Stimulated activated naive CD8-positive, alpha-beta T cell treated with anti-CD3 and anti-CD28 coated beads, Interleukin-15, amount 100 ng/mL, for 72 hours (primary cell): Measurements from ENCODE around the gene CSRP2.

Experiments
- ATAC-seq: fragments of 150-1000 bp; cut with Tn5 transposase; 2 replicates; pipeline ENCODE4 v1.10.0; 2021; ENCODE audit warnings: mild to moderate bottlenecking, moderate library complexity
- DNase-seq, 2 donors: peaks; one replicate each; pipeline ENCODE4 v3.0.0; 2021 to 2022
- H3K27ac Mint-ChIP-seq, 2 donors: one replicate each; pipeline ENCODE4 v1.8.0; 2022; ENCODE audit warnings: mild to moderate bottlenecking in 2 of 2, mixed read lengths in 2 of 2, moderate library complexity in 2 of 2
- H3K27me3 Mint-ChIP-seq: one replicate; pipeline ENCODE4 v1.8.0; 2022; ENCODE audit warnings: mixed read lengths
- H3K4me1 Mint-ChIP-seq: one replicate; pipeline ENCODE4 v1.8.0; 2022; ENCODE audit warnings: mild to moderate bottlenecking, mixed read lengths
- H3K4me3 Mint-ChIP-seq, 2 donors: one replicate each; pipeline ENCODE4 v1.8.0; 2022; ENCODE audit warnings: mild to moderate bottlenecking in 2 of 2, mixed read lengths in 2 of 2, moderate library complexity in 1 of 2
- H3K9me3 Mint-ChIP-seq, 2 donors: one replicate each; pipeline ENCODE4 v1.8.0; 2022; ENCODE audit warnings: mixed read lengths in 2 of 2

CSRP2 gene

GRCh38 chr12:76878899-76879709 is at the start of gene CSRP2:
TSS of gene CSRP2 (minus strand) at chr12:76879019. CDS start at chr12:76866260, 12,759 bp downstream.
- Mint-ChIP-seq H3K4me1 (peaks cover 17% of the 10 kb centered on the region), H3K27ac (peak within 1 kb of the TSS; percentile 87), H3K4me3 (peak within 1 kb of the TSS; percentile 88 to 99), H3K27me3 (peaks cover 75% of the 10 kb centered on the region), H3K9me3 (no peaks in the 10 kb centered on the region)
- ATAC-seq (peak; percentile 82), DNase-seq (peak in 1 of 2 donors; percentile 63)

- Mint-ChIP-seq H3K27ac (no peak overlapping the region), H3K4me1 (no peaks in the 10 kb centered on the region), H3K4me3 (no peak overlapping the region), H3K9me3 (no peaks in the 10 kb centered on the region), H3K27me3 (peaks cover 14% of the 10 kb centered on the region)
- ATAC-seq (no peak), DNase-seq (peak; percentile 8 to 29)
These were observed 48.5 kb upstream of the CSRP2 start for GRCh38 chr12:76927170-76927784.

- H3K27me3 Mint-ChIP-seq, result peaks cover 14% of the 10 kb centered on the region
- H3K27ac Mint-ChIP-seq, result no peak overlapping the region
- DNase-seq, result no peak
- no peaks in the 10 kb centered on the region for H3K9me3 Mint-ChIP-seq
- no peak for ATAC-seq
- H3K4me1 Mint-ChIP-seq, result peaks cover 7% of the 10 kb centered on the region
- no peak overlapping the region for H3K4me3 Mint-ChIP-seq
These were observed 46.3 kb upstream of the CSRP2 start for GRCh38 chr12:76925135-76925534.

- Mint-ChIP-seq H3K4me1 (peaks cover 11% of the 10 kb centered on the region), H3K9me3 (no peaks in the 10 kb centered on the region), H3K27ac (no peak overlapping the region), H3K4me3 (no peak overlapping the region), H3K27me3 (peaks cover 14% of the 10 kb centered on the region)
- no peak for DNase-seq
- ATAC-seq, result no peak
These were observed 44.0 kb upstream of the CSRP2 start for GRCh38 chr12:76922866-76923265.

- DNase-seq (no peak), ATAC-seq (no peak)
- H3K4me3 Mint-ChIP-seq, result no peak overlapping the region
- no peaks in the 10 kb centered on the region for H3K9me3 Mint-ChIP-seq
- H3K27ac Mint-ChIP-seq, result no peak overlapping the region
- peaks cover 11% of the 10 kb centered on the region for H3K4me1 Mint-ChIP-seq
- H3K27me3 Mint-ChIP-seq, result peaks cover 10% of the 10 kb centered on the region
These were observed 43.3 kb upstream of the CSRP2 start for GRCh38 chr12:76921891-76922664.

- Mint-ChIP-seq H3K4me1 (peaks cover 11% of the 10 kb centered on the region), H3K4me3 (no peak overlapping the region), H3K9me3 (no peaks in the 10 kb centered on the region), H3K27me3 (peaks cover under 1% of the 10 kb centered on the region), H3K27ac (no peak overlapping the region)
- ATAC-seq, result no peak
- no peak for DNase-seq
These were observed 42.3 kb upstream of the CSRP2 start for GRCh38 chr12:76921100-76921471.

GRCh38 chr12:76920172-76921099 is 41.6 kb upstream of the CSRP2 start:
- no peaks in the 10 kb centered on the region for H3K9me3 Mint-ChIP-seq
- H3K27me3 Mint-ChIP-seq, result peaks cover 5% of the 10 kb centered on the region
- DNase-seq, result peak in 1 of 2 donors; percentile 14
- H3K4me1 Mint-ChIP-seq, result peaks cover 11% of the 10 kb centered on the region
- H3K4me3 Mint-ChIP-seq, result peak overlapping the region in 1 of 2 donors; percentile 16
- ATAC-seq, result peak; percentile 91
- H3K27ac Mint-ChIP-seq, result peak overlapping the region in 1 of 2 donors; percentile 57

- no peaks in the 10 kb centered on the region for H3K9me3 Mint-ChIP-seq
- peaks cover 11% of the 10 kb centered on the region for H3K4me1 Mint-ChIP-seq
- DNase-seq (no peak), ATAC-seq (peak; percentile 31)
- H3K27me3 Mint-ChIP-seq, result peaks cover 7% of the 10 kb centered on the region
- no peak overlapping the region for H3K27ac Mint-ChIP-seq
- no peak overlapping the region for H3K4me3 Mint-ChIP-seq
These were observed 40.8 kb upstream of the CSRP2 start for GRCh38 chr12:76919383-76920171.

GRCh38 chr12:76916170-76916540 is 37.3 kb upstream of the CSRP2 start:
- no peak for ATAC-seq
- Mint-ChIP-seq H3K27ac (no peak overlapping the region), H3K9me3 (no peaks in the 10 kb centered on the region), H3K4me3 (no peak overlapping the region), H3K4me1 (peaks cover 11% of the 10 kb centered on the region), H3K27me3 (peaks cover 14% of the 10 kb centered on the region)
- no peak for DNase-seq

GRCh38 chr12:76915361-76916169 is 36.7 kb upstream of the CSRP2 start:
- Mint-ChIP-seq H3K9me3 (no peaks in the 10 kb centered on the region), H3K4me1 (peaks cover 8% of the 10 kb centered on the region), H3K27me3 (peaks cover 14% of the 10 kb centered on the region), H3K4me3 (no peak overlapping the region), H3K27ac (no peak overlapping the region)
- DNase-seq, result no peak
- ATAC-seq, result no peak

- H3K27me3 Mint-ChIP-seq, result peaks cover 14% of the 10 kb centered on the region
- H3K4me1 Mint-ChIP-seq, result no peaks in the 10 kb centered on the region
- H3K9me3 Mint-ChIP-seq, result no peaks in the 10 kb centered on the region
- H3K4me3 Mint-ChIP-seq, result no peak overlapping the region
- DNase-seq, result no peak
- no peak overlapping the region for H3K27ac Mint-ChIP-seq
- ATAC-seq, result no peak
These were observed 35.5 kb upstream of the CSRP2 start for GRCh38 chr12:76914102-76914859.

GRCh38 chr12:76909290-76909689 is 30.5 kb upstream of the CSRP2 start:
- Mint-ChIP-seq H3K9me3 (no peaks in the 10 kb centered on the region), H3K4me3 (no peak overlapping the region), H3K27ac (no peak overlapping the region), H3K27me3 (peaks cover 8% of the 10 kb centered on the region), H3K4me1 (no peaks in the 10 kb centered on the region)
- ATAC-seq (no peak), DNase-seq (no peak)

GRCh38 chr12:76908303-76909017 is 29.6 kb upstream of the CSRP2 start:
- no peak overlapping the region for H3K27ac Mint-ChIP-seq
- H3K27me3 Mint-ChIP-seq, result peaks cover 8% of the 10 kb centered on the region
- H3K4me1 Mint-ChIP-seq, result no peaks in the 10 kb centered on the region
- no peaks in the 10 kb centered on the region for H3K9me3 Mint-ChIP-seq
- H3K4me3 Mint-ChIP-seq, result no peak overlapping the region
- DNase-seq, result no peak
- ATAC-seq, result no peak
